GM10847 (cell line): ENCODE measurements around the gene APOF.
A peak's percentile ranks its signal among the peaks of the same experiment; 100 is the strongest.

Experiments
- POLR2A ChIP-seq: IDR thresholded peaks from 2 replicates; pipeline ENCODE4 v1.6.1; 2011; ENCODE audit not compliant: insufficient read length; ENCODE audit errors: extremely low read depth

Gene APOF

DNA sequence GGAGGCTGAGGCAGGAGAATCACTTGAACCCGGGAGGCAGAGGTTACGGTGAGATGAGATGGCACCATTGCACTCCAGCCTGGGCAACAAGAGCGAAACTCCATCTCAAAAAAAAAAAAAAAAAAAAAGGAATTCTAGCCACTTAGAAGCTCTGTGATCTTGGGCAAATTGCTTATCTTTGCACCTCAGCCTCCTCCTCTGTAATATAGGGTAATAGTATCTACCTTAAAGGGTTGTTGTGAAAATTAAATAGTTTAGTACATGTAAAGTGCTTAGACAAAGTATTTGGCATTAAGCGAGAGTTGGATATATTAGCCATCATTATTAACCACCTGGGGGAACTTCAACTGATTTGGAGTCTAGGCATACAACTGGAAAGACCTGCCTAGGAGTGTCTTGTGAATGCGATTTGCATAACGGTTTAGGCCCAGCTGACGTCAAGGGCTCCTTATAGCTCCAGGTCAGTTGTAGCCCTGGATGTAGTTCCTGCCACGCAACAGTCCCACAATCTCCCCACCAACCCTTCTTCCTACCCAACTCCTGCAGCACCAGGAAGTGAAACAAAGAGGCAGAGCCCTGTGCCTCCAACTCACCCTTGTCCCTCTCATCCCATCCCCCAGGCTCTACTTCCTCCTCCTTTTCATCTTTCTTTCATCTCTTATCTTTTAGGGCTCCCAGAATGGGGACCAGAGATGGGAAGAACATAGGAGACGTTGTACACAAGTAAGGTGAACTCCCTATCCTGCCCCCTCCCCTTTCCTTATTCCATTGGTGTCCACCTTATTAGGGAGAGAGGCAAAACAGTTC lies 26.1 kb downstream of the APOF start:
- no peak for TF ChIP-seq POLR2A

DNA sequence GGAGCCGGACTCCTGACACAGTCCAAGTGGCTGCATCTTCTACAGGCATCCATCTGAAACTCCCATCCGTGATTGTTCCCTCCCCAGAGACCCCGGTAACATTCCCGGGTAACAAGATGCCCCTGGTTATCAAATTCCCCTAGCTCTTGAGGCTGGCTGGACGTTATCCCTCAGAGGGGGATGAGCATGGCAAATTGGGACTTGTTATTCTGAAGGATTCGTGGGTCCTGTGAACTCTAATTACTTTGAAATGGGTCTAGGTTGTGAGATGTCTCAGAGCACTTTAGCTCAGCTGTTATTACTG lies 28.2 kb downstream of the APOF start:
- TF ChIP-seq POLR2A = no peak

DNA sequence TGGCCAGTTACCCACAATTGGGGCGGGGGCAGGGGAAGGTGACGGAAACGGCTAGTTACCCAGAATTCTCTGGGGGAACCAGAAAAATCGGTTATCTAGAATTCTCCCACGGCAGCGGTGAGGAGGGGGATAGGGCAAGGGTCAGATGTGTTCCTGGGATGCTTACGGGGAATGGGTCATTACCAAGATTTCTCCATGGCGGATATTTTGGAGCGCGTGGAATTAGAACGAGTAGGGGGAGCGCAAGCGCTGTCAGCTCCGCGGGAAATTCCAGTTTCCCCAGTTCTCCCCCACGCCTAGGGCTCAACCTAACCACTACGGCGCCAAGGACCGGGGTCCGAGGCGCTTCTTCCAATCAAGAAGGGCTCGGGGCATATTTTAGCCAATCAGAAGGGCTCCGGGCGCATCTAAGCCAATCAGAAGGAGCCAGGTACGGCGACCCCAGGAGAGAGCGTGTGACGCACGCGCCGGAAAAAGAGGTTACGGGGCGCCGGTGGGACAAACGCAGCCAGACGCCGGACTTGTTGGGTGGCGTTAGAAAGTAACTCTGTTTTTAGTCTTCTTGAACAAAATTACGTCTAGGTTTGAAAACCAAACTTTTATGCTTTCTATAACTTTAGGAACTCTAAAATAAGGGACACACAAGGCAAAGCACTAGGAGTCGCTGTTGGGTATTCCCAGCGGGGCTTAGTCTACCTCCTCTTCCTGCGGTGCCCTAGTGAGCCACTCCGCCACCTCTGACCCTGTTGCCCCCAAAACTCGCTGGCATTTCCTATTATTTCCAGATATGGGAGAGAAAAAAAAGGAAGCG lies 28.8 kb downstream of the APOF start, which contains the start of gene PAN2:
PAN2 (minus strand) TSS at position 322 of the 811 bp plus-strand sequence. CDS start 906 bp downstream, outside the sequence.
- peak; percentile 91 for TF ChIP-seq POLR2A

DNA sequence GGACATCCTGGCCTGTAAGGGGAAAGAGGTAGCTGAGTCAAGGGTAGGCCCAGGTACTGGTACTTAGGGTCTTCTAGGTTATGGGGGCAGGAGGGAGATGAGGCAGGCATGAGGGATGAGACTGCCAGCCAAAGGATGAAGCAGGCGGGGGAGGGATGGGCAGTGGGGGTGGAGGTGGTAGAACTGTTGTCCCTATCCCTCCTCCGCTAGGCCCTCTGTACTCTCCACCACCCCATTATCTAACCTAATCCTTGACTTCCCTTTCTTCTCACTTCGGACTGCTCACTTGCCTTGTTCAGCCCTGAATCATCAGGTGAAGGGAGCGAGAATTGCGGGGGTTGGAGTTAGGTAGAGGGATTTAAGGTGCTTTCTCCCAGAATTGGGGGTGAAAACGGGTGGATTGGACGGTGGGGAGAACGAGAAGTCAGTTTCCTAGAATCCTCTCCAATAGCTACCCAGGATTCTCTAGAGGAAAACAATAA lies 29.4 kb downstream of the APOF start:
- TF ChIP-seq POLR2A = no peak

DNA sequence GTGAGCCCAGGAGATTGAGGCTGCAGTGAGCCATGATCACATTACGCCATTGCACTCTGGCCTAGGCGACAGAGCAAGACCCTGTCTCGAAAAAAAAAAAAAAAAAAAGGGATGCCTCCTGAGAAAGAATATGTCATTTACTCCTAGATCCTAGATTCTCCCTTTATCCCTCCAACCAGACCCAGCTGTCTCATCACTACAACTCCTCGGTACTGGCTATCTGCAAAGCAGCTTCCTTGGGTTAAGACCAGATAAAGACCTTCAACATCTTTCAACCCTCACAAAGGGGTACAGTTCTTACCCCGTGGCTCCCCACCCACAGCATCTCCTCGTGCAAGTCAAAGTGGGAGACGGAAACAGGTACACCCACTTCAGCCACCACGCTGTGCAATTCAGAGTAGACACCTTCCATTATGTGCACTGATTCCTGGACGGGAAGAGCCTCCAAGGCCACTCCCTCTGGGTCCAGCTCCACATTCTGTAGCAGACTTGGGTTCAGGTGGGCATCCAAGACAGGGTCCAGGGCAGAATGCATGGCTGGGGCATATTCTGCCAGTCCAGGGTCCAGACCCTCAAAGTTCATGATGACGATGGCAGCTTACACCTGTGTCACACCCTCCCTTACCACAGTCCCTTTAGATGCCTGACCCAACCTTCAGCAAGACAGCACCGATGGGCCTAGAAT lies 30.0 kb downstream of the APOF start:
- no peak for TF ChIP-seq POLR2A

DNA sequence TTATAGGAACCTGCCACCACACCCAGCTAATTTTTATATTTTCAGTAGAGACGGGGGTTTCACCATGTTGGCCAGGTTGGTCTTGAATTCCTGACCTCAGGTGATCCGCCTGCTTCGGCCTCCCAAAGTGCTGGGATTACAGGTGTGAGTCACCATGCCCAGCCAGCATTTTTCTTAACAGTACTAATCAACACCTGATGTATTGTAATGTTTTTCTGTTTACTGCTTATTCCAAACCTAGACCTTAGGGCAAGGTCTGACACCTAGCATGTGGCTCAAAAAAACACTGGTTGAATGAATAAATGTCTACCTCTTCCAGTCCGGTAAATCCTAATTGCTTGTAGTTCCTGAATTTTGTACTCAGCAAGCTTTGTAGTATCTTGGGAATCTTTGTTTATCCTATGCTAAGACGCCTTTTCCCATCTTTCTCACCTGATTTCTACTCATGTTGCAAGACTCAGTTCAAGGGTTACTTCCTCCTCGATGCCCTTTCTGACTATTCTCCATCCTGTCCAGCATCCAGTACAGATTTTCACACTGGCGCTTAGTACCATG lies 31.6 kb downstream of the APOF start:
- no peak for TF ChIP-seq POLR2A

DNA sequence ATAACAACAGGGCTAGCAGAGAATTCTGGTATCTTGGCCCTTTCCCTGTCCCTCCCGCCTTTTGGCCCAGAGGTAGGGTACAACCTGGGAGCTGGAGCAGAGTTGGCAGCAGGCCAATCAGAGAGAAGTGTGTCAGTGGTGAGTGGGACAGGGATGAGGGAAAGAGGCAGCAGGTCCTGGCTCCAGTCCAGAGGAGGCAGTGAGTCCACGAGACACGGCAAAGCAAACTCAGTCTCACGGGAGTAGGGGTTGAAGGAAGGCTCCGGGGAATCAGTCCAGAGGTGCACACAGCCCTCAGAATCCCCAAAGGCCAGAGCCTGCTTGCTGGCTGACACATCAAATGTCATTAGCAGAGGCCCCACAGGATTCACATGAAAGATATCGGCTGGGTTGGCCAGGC lies 36.1 kb downstream of the APOF start:
- no peak for TF ChIP-seq POLR2A

DNA sequence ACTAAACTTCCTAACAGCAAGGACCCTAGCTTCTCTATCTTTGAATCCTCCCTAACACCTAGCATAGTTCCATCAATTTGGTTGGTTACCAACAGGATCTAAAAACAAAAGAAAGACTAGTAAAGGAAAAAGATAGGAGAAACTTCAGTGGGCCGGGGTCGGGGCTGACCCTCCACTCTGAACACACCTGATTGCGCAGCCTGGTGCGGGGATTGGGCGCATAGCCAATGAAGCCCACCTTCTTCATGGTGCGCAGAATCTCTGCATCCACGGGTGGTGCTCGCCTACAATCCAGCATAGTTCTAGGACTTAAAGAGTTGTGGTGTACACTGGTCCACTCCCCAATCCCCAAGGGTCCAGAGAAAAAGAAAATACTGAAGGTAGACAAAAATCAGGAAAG lies 36.5 kb downstream of the APOF start:
- no peak for TF ChIP-seq POLR2A

DNA sequence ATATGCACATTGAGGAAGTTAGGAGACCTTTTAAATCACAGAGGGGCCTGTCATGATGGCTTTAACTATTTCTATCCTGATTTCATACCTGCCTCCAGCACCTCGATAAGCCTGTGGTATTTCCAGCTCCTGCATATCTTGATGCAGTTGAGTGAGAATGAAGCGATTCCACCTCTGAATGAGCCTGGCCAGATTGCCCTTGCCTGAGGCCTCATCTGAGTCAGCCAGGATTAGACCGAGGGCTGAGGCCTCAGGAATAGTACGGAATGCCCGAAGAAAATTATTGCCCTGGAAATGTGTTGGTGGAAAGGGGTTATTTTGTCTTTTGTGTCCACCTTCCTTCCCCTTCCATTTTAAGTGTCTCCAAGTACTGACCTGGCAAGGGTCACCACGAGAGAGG lies 38.5 kb downstream of the APOF start:
- TF ChIP-seq POLR2A = no peak

DNA sequence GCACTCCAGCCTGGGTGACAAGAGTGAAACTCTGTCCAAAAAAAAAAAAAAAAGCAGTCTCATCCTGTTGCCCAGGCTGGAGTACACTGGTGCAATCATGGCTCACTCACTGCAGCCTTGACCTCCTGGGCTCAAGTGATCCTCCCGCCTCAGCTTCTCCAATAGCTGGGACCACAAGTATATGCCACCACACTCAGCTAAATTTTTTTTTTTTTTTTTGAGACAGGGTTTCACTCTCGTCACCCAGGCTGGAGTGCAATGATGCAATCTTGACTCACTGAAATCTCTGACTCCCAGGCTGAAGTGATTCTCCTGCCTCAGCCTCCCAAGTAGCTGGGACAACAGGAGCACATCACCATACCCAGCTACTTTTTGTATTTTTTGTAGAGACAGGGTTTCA lies 41.6 kb downstream of the APOF start:
- no peak for TF ChIP-seq POLR2A

DNA sequence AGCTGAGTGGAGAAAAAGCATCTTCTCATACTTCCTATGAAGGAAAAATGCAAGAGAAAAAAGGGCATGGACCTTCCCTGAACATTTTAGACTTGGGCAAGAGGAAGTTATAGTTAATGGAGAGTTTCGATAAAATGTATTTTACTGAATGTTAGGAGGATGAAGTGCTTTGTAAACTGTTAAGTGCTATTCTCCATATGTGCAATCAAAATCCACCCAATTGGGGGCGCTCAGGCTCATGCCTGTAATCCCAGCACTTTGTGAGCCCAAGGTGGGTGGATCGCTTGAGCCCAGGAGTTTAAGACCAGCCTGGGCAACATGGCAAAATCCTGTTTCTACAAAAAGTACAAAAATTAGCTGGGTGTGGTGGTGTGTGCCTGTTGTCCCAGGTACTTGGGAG lies 45.0 kb downstream of the APOF start:
- TF ChIP-seq POLR2A = no peak

DNA sequence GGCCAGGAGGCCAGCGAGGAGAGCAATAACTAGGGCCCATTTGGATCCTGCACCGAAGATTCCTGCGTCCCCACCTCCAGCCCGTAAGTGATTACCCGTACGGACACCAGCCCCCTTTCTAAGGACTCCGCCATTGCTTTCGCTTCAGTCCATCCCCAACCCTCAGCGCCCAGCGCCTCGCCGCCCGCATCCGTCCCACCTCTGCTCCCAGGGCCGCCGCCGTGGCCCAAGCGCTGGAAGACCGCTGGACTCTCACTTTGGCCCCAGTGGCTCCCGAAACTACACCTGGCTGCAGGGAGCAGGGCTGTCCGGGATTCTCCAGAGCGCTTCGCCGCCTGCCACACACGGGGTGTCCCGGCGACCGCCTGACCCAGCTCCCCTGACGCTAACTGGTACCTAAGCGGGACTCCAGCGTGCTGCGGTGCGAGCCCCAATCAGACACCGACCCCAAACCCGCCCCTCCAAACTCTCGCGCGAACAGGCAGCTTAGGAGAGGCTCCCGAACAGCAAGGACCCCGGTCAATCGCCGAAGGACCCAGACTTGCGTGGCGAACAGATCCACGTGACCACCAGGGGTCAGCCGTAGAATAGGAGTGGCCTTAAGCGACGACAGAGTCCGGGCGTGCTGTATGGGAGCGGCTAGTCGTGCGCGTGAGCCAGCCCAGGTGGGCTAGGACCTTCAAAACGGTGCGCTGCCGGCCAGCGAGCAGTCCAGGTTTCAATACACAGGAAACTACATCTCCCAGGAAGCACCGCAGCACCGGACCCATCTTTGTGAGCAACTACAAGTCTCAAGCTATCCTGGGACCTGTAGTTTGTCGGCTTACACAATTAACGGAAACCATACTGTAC lies 46.8 kb downstream of the APOF start, which contains the start of gene CNPY2:
CNPY2 (minus strand) TSS at position 367 of the 852 bp plus-strand sequence. CDS start 771 bp downstream, outside the sequence.
- TF ChIP-seq POLR2A = peak; percentile 87

DNA sequence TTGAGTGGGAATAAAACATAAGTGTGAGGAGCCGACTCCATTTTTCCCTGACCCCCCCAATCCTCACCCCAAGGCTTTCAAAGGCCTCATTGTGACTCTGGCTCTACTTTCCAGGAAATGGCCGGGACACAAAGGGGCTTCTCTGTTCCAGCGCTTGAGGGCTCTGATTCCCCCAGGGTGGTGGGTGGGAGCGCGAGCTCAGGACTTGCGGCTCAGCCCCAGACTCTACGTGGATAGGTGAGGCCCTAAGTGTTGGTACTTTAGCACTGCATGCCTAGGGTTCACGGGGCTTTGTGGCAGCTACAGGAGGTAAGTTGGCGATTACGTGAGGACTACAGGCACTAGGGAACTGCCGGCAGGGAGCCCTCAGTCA lies 47.4 kb downstream of the APOF start:
- no peak for TF ChIP-seq POLR2A

DNA sequence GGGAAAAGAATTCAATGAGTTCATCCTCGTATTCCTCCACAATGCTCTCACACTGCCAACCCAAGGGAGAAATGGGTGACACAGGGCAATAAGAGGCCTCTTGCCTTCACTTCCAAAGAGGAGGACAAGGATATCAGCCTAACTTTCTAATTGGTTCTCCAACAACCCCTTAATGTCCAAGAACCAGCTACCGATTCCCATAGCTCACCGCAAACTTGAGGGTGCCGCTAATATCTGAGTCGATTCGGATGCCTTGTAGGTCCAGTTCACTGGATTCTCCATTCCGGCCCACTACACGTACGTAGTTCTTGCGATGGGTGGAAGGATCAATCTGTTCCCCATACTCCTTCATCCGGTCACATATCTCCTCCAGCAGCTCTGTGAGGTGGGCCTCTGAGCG lies 51.7 kb downstream of the APOF start:
- TF ChIP-seq POLR2A = no peak
